ENCODE results near the gene MRPL11. TPM values are rescaled to one million over a fixed set of nuclear protein-coding genes. Genes with fewer than 3 reads are reported as not detected.

Gene MRPL11
- polyA plus RNA-seq, 3 donors, result 14.7 to 64.6 (median 59.6) TPM

DNA sequence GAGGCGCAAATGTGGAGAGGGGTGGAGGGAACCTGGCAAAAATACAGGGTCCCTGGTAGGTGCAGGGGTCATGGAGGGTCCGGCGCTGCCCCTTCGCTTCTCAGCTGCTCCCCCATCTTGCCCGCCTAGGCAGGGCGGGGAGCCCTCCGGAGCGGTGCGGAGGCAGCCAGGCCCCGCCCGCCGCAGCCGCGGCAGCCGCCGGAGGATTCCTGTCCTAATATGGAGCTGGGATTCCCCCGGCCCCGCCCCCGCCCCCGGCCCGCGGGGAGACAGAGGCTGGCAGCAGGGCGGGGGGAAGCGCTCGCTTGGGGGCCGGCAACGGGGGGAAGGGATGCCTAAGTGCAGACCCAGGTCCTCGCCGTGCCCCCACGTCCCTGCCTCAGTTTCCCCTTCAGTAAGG, 18.8 kb downstream of the MRPL11 start:
- no peak overlapping the region for H3K4me2 ChIP-seq (replicated peaks; ENCODE audit: extremely low read depth, low read length, poor library complexity, severe bottlenecking)
- H4K20me1 ChIP-seq (ENCODE audit: insufficient read depth, low read length), result no peaks in the 10 kb centered on the region
- intact Hi-C loops (cut with micrococcal nuclease), result loop anchor here in 1 of 2 donors (10.0 kb wide), 1 partner anchor 425 kb away; the partner anchor contains the start of gene RCE1
- H3K36me3 ChIP-seq (replicated peaks in 1 of 2; ENCODE audit: control insufficient read depth in 1 of 2, insufficient read depth in 2 of 2, low read length in 2 of 2), result no peaks in the 10 kb centered on the region
- no peak overlapping the region for H3K4me3 ChIP-seq (replicated peaks in 1 of 3; ENCODE audit: low read depth in 2 of 3, low read length in 3 of 3)
- no peak for DNase-seq
- H3K79me2 ChIP-seq (ENCODE audit: insufficient read depth, low read length), result no peaks in the 10 kb centered on the region
- H3K27me3 Mint-ChIP-seq (ENCODE audit: low read depth in 3 of 3), result peaks cover 31 to 46% (median 36%) of the 10 kb centered on the region in 3 donors
- no peak overlapping the region for H2AFZ ChIP-seq (ENCODE audit: insufficient read depth, low read depth, low read length, poor library complexity, severe bottlenecking)
- H3K27ac Mint-ChIP-seq, result no peak overlapping the region
- no peak overlapping the region for H3K27ac ChIP-seq (ENCODE audit: low read depth in 1 of 2, low read length in 2 of 2)
- 8% methylated on average over 25 of the region's 30 CpGs for WGBS (ENCODE audit: insufficient coverage)
- H3K36me3 Mint-ChIP-seq, result peaks cover 0 to 5% of the 10 kb centered on the region in 2 donors
- no peak overlapping the region for H3K9ac ChIP-seq (ENCODE audit: insufficient read depth, low read length, poor library complexity, severe bottlenecking)
- peaks cover 8 to 22% (median 14%) of the 10 kb centered on the region in 7 donors for H3K9me3 Mint-ChIP-seq
- peaks cover 15% of the 10 kb centered on the region in 2 donors for H3K9me3 ChIP-seq (replicated peaks in 1 of 2; ENCODE audit: control insufficient read depth in 1 of 2, insufficient read depth in 1 of 2, low read length in 2 of 2)
- TF ChIP-seq, protein P1, sequence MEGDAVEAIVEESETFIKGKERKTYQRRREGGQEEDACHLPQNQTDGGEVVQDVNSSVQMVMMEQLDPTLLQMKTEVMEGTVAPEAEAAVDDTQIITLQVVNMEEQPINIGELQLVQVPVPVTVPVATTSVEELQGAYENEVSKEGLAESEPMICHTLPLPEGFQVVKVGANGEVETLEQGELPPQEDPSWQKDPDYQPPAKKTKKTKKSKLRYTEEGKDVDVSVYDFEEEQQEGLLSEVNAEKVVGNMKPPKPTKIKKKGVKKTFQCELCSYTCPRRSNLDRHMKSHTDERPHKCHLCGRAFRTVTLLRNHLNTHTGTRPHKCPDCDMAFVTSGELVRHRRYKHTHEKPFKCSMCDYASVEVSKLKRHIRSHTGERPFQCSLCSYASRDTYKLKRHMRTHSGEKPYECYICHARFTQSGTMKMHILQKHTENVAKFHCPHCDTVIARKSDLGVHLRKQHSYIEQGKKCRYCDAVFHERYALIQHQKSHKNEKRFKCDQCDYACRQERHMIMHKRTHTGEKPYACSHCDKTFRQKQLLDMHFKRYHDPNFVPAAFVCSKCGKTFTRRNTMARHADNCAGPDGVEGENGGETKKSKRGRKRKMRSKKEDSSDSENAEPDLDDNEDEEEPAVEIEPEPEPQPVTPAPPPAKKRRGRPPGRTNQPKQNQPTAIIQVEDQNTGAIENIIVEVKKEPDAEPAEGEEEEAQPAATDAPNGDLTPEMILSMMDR (IDR thresholded peaks at IDR 0.05), result no peak
- H3K27me3 ChIP-seq (ENCODE audit: control insufficient read depth in 2 of 2, insufficient read depth in 2 of 2, low read length in 2 of 2), result peaks cover 14 to 35% of the 10 kb centered on the region in 2 donors
- no peaks in the 10 kb centered on the region for H3K4me1 ChIP-seq (ENCODE audit: control insufficient read depth in 1 of 2, insufficient read depth in 2 of 2, low read length in 2 of 2)
- peaks cover 8% of the 10 kb centered on the region for H3K4me1 Mint-ChIP-seq
- H3K4me3 Mint-ChIP-seq, result peak overlapping the region in 1 of 2 donors; percentile 88

DNA sequence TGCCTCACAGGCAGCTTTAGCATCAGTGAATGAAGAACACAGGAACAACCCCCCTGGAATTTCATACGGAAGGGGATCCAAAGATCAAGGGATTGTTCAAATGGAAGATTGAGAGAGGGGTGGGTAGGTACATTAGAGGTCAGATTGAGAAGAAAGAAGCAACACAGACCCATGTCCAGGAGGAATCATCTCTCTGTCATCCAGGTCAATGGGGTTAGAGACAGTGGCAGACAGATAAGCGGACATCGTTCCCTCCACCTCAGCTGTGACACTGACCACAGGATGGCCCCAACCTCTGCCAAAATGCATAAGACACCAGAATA, 19.7 kb downstream of the MRPL11 start:
- Mint-ChIP-seq H3K4me3 (peak overlapping the region in 1 of 2 donors; percentile 88), H3K27ac (no peak overlapping the region), H3K9me3 (peaks cover 8 to 22% (median 14%) of the 10 kb centered on the region in 7 donors), H3K36me3 (peaks cover 0 to 5% of the 10 kb centered on the region in 2 donors), H3K27me3 (ENCODE audit: low read depth in 3 of 3) (peaks cover 35 to 50% (median 36%) of the 10 kb centered on the region in 3 donors), H3K4me1 (peaks cover 8% of the 10 kb centered on the region)
- Histone ChIP-seq H3K4me1 (ENCODE audit: control insufficient read depth in 1 of 2, insufficient read depth in 2 of 2, low read length in 2 of 2) (no peaks in the 10 kb centered on the region), H3K27ac (ENCODE audit: low read depth in 1 of 2, low read length in 2 of 2) (no peak overlapping the region), H3K79me2 (ENCODE audit: insufficient read depth, low read length) (no peaks in the 10 kb centered on the region), H4K20me1 (ENCODE audit: insufficient read depth, low read length) (no peaks in the 10 kb centered on the region), H3K4me2 (replicated peaks; ENCODE audit: extremely low read depth, low read length, poor library complexity, severe bottlenecking) (no peak overlapping the region), H3K9me3 (replicated peaks in 1 of 2; ENCODE audit: control insufficient read depth in 1 of 2, insufficient read depth in 1 of 2, low read length in 2 of 2) (peaks cover 15% of the 10 kb centered on the region in 2 donors), H3K27me3 (ENCODE audit: control insufficient read depth in 2 of 2, insufficient read depth in 2 of 2, low read length in 2 of 2) (peaks cover 14 to 40% of the 10 kb centered on the region in 2 donors), H3K9ac (ENCODE audit: insufficient read depth, low read length, poor library complexity, severe bottlenecking) (no peak overlapping the region), H2AFZ (ENCODE audit: insufficient read depth, low read depth, low read length, poor library complexity, severe bottlenecking) (no peak overlapping the region), H3K36me3 (replicated peaks in 1 of 2; ENCODE audit: control insufficient read depth in 1 of 2, insufficient read depth in 2 of 2, low read length in 2 of 2) (no peaks in the 10 kb centered on the region), H3K4me3 (replicated peaks in 1 of 3; ENCODE audit: low read depth in 2 of 3, low read length in 3 of 3) (no peak overlapping the region)
- intact Hi-C loops (cut with micrococcal nuclease), result loop anchor here in 1 of 2 donors (10.0 kb wide), 1 partner anchor 426 kb away; the partner anchor contains the start of gene RCE1
- 77% methylated on average over 2 of the region's 3 CpGs for WGBS (ENCODE audit: insufficient coverage)
- TF ChIP-seq, protein P1 (IDR thresholded peaks at IDR 0.05), result no peak
- DNase-seq, result no peak

Measured in CD14-positive monocyte (primary cell).